Endothelial cell of umbilical vein (primary cell): ENCODE measurements around the gene BCL3. TPM values are rescaled to one million over a fixed set of nuclear protein-coding genes. Genes with fewer than 3 reads are reported as not detected.

Experiments
- BruUV-seq: library from RNA; stranded (reverse); fragments of 400-500 nt; replicated peaks from 2 replicates; lab custom pipeline; 2021; lab: Mats Ljungman, UMichigan
- CTCF ChIA-PET: fragments of 300-600, 350-600 bp; sonication (Branson Sonifier 250); formaldehyde crosslinking; loops from one replicate; lab custom pipeline; 2021; ENCODE audit warnings: antibody characterized with exemption, inconsistent platforms; lab: Charles Lee
- POLR2A ChIA-PET: fragments of 300-600, 350-600 bp; sonication (Branson Sonifier 250); formaldehyde crosslinking; loops from one replicate; lab custom pipeline; 2021; ENCODE audit warnings: antibody characterized with exemption, inconsistent platforms; lab: Charles Lee
- DNase-seq: peaks from one replicate; pipeline ENCODE4 v3.0.0-alpha.2; 2011; ENCODE audit warnings: low read depth, low spot score
- FAIRE-seq: peaks from 2 replicates; lab custom pipeline; 2011; peaks lifted over from hg19 to GRCh38; lab: Jason Lieb, UNC
- H2AFZ ChIP-seq: 2 replicates; pipeline ENCODE4 v1.6.0; 2012; ENCODE audit warnings: low read depth, low read length, control low read depth, inconsistent platforms
- H3K27ac ChIP-seq: 2 replicates; pipeline ENCODE4 v1.5.1; 2011; ENCODE audit warnings: low read depth, mild to moderate bottlenecking, control low read depth, low read length, moderate library complexity; ENCODE audit not compliant: insufficient read depth
- H3K27me3 ChIP-seq, 2 experiments: 2 replicates each; pipeline versions ENCODE4 v1.6.0 to v1.6.1; 2011; ENCODE audit warnings: low read length in 2 of 2, mixed read lengths in 1 of 2; ENCODE audit not compliant: control insufficient read depth in 2 of 2, insufficient read depth in 2 of 2
- H3K36me3 ChIP-seq, 2 experiments: 2 replicates in 1 of 2; 3 replicates in 1 of 2; pipeline ENCODE4 v1.5.1; 2011; ENCODE audit warnings: low read length in 2 of 2, mild to moderate bottlenecking in 1 of 2, moderate library complexity in 1 of 2; ENCODE audit not compliant: control insufficient read depth in 2 of 2, insufficient read depth in 2 of 2; ENCODE audit errors: extremely low read depth in 1 of 2
- H3K4me1 ChIP-seq: 3 replicates; pipeline ENCODE4 v1.5.1; 2011; ENCODE audit warnings: mild to moderate bottlenecking, low read length; ENCODE audit not compliant: control insufficient read depth, insufficient read depth; ENCODE audit errors: extremely low read depth
- H3K4me2 ChIP-seq: 2 replicates; pipeline ENCODE4 v1.6.1; 2011; ENCODE audit warnings: low read length, control low read depth, mixed read lengths; ENCODE audit not compliant: insufficient read depth
- H3K4me3 ChIP-seq, 3 experiments: fragments of 200-600 bp in 1 of 3; sonication (generic), shearing (Covaris generic) in 1 of 3; replicated peaks in 1 of 3; 2 replicates each; pipeline ENCODE4 v1.5.1; 2011 to 2016; ENCODE audit warnings: control low read depth in 3 of 3, low read length in 3 of 3, mild to moderate bottlenecking in 2 of 3, inconsistent platforms in 1 of 3, low read depth in 1 of 3, moderate library complexity in 1 of 3; ENCODE audit not compliant: insufficient read depth in 1 of 3
- H3K79me2 ChIP-seq: 2 replicates; pipeline ENCODE4 v1.6.0; 2012; ENCODE audit warnings: low read length, inconsistent platforms; ENCODE audit not compliant: control insufficient read depth, insufficient read depth
- H3K9ac ChIP-seq: replicated peaks from 2 replicates; pipeline ENCODE3; 2011; ENCODE audit warnings: low read length, control low read depth; ENCODE audit not compliant: insufficient read depth; ENCODE audit errors: extremely low read depth
- H3K9me1 ChIP-seq: replicated peaks from 3 replicates; pipeline ENCODE4 v1.6.0; 2011; ENCODE audit warnings: mild to moderate bottlenecking, low read length; ENCODE audit not compliant: control insufficient read depth, insufficient read depth; ENCODE audit errors: extremely low read depth
- H3K9me3 ChIP-seq: replicated peaks from 2 replicates; pipeline ENCODE4 v1.5.1; 2012; ENCODE audit warnings: low read length, inconsistent platforms; ENCODE audit not compliant: control insufficient read depth, insufficient read depth
- H4K20me1 ChIP-seq: replicated peaks from 2 replicates; pipeline ENCODE3; 2011; ENCODE audit warnings: mild to moderate bottlenecking, low read length; ENCODE audit not compliant: control insufficient read depth, insufficient read depth; ENCODE audit errors: extremely low read depth
- EZH2 ChIP-seq: IDR thresholded peaks from 2 replicates; pipeline ENCODE4 v1.6.1; 2012; ENCODE audit warnings: borderline replicate concordance, low read depth, mild to moderate bottlenecking, moderate library complexity, low read length, inconsistent platforms; ENCODE audit not compliant: severe bottlenecking
- FOS ChIP-seq: IDR thresholded peaks from 2 replicates; pipeline ENCODE4 v1.6.1; 2011; ENCODE audit warnings: mild to moderate bottlenecking, low read length, moderate library complexity, borderline replicate concordance; ENCODE audit not compliant: insufficient read depth
- GATA2 ChIP-seq: IDR thresholded peaks from 2 replicates; pipeline ENCODE4 v1.7.0; 2011; ENCODE audit warnings: low read depth, mild to moderate bottlenecking, moderate library complexity, mixed read lengths, low read length; ENCODE audit not compliant: insufficient read length, insufficient read depth
- JUN ChIP-seq: IDR thresholded peaks from 2 replicates; pipeline ENCODE4 v1.6.1; 2011; ENCODE audit warnings: borderline replicate concordance, low read depth; ENCODE audit not compliant: insufficient read length, insufficient read depth
- MAX ChIP-seq: IDR thresholded peaks from 2 replicates; pipeline ENCODE4 v1.6.1; 2011; ENCODE audit not compliant: insufficient read depth, insufficient read length
- MYC ChIP-seq: IDR thresholded peaks from one replicate; pipeline ENCODE4 v1.6.1; 2011; ENCODE audit warnings: mild to moderate bottlenecking, low read depth, low read length
- POLR2A ChIP-seq: IDR thresholded peaks from 2 replicates; pipeline ENCODE4 v1.6.1; 2012; ENCODE audit warnings: low read depth, mild to moderate bottlenecking, control low read depth, low read length
- POLR2AphosphoS5 ChIP-seq: IDR thresholded peaks from 2 replicates; pipeline ENCODE4 v1.6.1; 2012; ENCODE audit warnings: low read depth, mild to moderate bottlenecking, control low read depth, low read length, moderate library complexity; ENCODE audit not compliant: insufficient read depth
- dilution Hi-C: fragments of 300-500 bp; cut with MboI; formaldehyde crosslinking; loops from one replicate; pipeline ENCODE4 v1.15.0; 2019; ENCODE audit warnings: low sequenced_read_pairs; ENCODE audit not compliant: extremely low pct_ligation_motif_present
- intact Hi-C: fragments of 100-400 bp; cut with micrococcal nuclease; formaldehyde crosslinking; loops from one replicate; pipeline ENCODE4 v1.10.0; 2022
- polyA plus RNA-seq, 4 experiments: library from polyadenylated mRNA; depleted of rRNA in 3 of 4; stranded (reverse) in 3 of 4; unstranded in 1 of 4; fragments of >200 nt; gene quantifications; 2 replicates each; pipeline versions ENCODE4 v1.2.1 to v1.2.3, GENCODE V29; 2011 to 2012; ENCODE audit warnings: missing spikeins in 1 of 4
- total RNA-seq: library from RNA; stranded (reverse); gene quantifications from 2 replicates; pipeline ENCODE4 v1.2.3, GENCODE V29; 2021
- TF ChIP-seq, protein P1 (sequence below), 2 donors: IDR thresholded peaks; 1 replicate in 1 of 2; 2 replicates in 1 of 2; pipeline ENCODE4 v1.5.1; 2011; ENCODE audit warnings: low read length in 2 of 2, mild to moderate bottlenecking in 2 of 2, moderate library complexity in 2 of 2, control low read depth in 1 of 2, inconsistent platforms in 1 of 2, low read depth in 1 of 2; ENCODE audit not compliant: insufficient read depth in 1 of 2; ENCODE audit errors: extremely low read depth in 1 of 2

BCL3 gene
- total and polyA plus RNA-seq, 2 donors (not counting 3 experiments of a cell fraction or from before 2014, with no cell fraction given) = 11.0 to 26.9 TPM

DNA sequence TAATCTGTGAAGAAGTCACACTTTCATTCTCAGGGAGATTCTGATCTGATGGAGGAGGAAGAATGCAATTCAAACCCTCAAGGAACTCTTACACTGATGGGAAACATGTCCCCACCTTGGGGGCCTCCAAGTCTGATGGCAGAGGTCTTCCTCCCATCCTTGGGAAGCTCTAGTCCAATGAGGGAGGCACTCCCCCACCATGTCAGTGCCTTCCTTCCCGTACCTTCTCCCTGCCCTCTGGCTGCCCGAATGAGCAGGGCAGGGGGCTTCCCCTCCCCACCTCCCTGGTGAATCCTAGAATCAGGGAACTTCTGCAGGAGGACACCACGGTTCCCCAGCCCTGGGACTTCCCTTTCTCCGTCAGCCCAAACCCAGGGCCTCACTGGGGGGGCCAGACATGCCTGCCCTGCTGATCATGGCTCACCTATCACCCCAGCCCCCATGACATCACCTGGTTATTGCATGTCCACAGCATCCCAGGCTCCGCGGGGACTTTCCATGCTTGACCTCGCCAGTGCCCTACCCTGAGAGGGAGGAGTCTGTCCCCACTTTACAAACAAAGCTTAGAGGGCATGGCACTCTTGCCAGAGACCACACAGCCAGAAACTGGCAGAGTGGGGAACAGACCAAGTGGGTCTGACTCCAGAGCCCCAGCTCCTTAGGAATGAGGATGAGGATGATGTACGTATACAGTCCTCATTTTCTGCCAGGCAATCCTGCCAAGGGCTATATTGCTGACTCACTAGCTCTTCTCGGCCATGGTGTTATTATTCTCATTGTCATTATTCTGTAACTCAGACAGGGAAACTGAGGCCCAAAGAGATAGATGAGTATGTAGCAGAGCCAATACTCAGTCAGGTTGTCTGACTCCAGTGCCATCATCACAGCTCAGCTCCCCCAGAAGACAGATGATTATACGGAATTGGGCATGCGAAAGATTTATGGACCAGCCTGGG is 9.6 kb upstream of the BCL3 start:
- DNase-seq (no peak), FAIRE-seq (peak; percentile 49)
- no peaks in the 10 kb centered on the region for H4K20me1 ChIP-seq
- no peak for TF ChIP-seq MAX
- TF ChIP-seq, protein P1, sequence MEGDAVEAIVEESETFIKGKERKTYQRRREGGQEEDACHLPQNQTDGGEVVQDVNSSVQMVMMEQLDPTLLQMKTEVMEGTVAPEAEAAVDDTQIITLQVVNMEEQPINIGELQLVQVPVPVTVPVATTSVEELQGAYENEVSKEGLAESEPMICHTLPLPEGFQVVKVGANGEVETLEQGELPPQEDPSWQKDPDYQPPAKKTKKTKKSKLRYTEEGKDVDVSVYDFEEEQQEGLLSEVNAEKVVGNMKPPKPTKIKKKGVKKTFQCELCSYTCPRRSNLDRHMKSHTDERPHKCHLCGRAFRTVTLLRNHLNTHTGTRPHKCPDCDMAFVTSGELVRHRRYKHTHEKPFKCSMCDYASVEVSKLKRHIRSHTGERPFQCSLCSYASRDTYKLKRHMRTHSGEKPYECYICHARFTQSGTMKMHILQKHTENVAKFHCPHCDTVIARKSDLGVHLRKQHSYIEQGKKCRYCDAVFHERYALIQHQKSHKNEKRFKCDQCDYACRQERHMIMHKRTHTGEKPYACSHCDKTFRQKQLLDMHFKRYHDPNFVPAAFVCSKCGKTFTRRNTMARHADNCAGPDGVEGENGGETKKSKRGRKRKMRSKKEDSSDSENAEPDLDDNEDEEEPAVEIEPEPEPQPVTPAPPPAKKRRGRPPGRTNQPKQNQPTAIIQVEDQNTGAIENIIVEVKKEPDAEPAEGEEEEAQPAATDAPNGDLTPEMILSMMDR (IDR thresholded peaks at IDR 0.05; ENCODE audit: extremely low read depth in 1 of 2, insufficient read depth in 1 of 2, low read depth in 1 of 2, low read length in 2 of 2) = no peak
- TF ChIP-seq POLR2A = no peak
- no peak for TF ChIP-seq EZH2
- TF ChIP-seq POLR2AphosphoS5 = no peak
- no peak for TF ChIP-seq JUN
- no peak for TF ChIP-seq MYC
- TF ChIP-seq FOS = no peak
- TF ChIP-seq GATA2 = no peak
- H3K4me1 ChIP-seq = peaks cover 18% of the 10 kb centered on the region
- ChIA-PET POLR2A (no interaction called here), CTCF (interaction anchor here (0.6 to 2.9 kb wide), 8 partner anchors 10 to 32 kb away, joined by 3 to 30 read pairs (median 4); no protein-coding TSS in a partner anchor)
- H3K9me3 ChIP-seq = no peaks in the 10 kb centered on the region
- H3K4me3 ChIP-seq = no peak overlapping the region
- intact Hi-C loops = no loop called here
- no peaks in the 10 kb centered on the region for H3K79me2 ChIP-seq
- H3K36me3 ChIP-seq = no peaks in the 10 kb centered on the region
- no peak overlapping the region for H3K9ac ChIP-seq
- H3K27ac ChIP-seq = no peak overlapping the region
- H3K27me3 ChIP-seq = no peaks in the 10 kb centered on the region
- dilution Hi-C loops = no loop called here
- no TSS peak for BruUV-seq
- H3K9me1 ChIP-seq = no peaks in the 10 kb centered on the region
- H3K4me2 ChIP-seq = no peak overlapping the region
- H2AFZ ChIP-seq = no peak overlapping the region
